GM08714 (cell line): Measurements from ENCODE around the gene SPP2.

ENCODE experiments used
- H3K4me3 ChIP-seq: fragments of 200-500 bp; sonication (Bioruptor generic); 2 replicates; pipeline ENCODE4 v1.5.1; 2014; ENCODE audit warnings: mild to moderate bottlenecking, low read length, inconsistent platforms
- ZNF274 ChIP-seq: IDR thresholded peaks from 2 replicates; pipeline ENCODE4 v1.6.1; 2012; ENCODE audit warnings: mild to moderate bottlenecking, low read depth, low read length

Gene SPP2, protein sequence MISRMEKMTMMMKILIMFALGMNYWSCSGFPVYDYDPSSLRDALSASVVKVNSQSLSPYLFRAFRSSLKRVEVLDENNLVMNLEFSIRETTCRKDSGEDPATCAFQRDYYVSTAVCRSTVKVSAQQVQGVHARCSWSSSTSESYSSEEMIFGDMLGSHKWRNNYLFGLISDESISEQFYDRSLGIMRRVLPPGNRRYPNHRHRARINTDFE

GRCh38 chr2:234050455-234051135, at the start of gene SPP2:
SPP2 (plus strand) TSS chr2:234050702; CDS start chr2:234050787, 85 bp downstream.
- no peak for TF ChIP-seq ZNF274
- no peak within 1 kb of the TSS for H3K4me3 ChIP-seq

GRCh38 chr2:234001380-234002160, 48.9 kb upstream of the SPP2 start:
- TF ChIP-seq ZNF274, result no peak
- no peak overlapping the region for H3K4me3 ChIP-seq

DNA sequence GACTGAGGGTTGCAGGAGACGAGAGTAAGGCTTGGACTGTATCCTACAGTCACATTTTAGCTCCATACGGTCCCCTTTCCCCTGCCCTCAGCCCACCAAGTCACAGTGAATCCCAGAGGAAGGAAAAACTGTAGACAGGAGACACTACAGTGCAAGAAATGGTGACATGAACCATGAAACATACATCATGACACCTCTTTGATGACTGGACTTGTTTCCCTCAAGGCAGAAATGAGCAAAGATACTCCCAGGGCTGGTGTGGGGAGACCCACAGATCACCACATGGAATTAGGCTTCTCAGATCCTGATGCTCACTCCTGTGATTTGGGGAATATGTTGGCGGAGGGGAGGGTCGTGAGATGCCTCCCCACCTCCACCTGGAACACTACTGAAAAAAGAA, 48.2 kb upstream of the SPP2 start:
- no peak for TF ChIP-seq ZNF274
- H3K4me3 ChIP-seq, result no peak overlapping the region

DNA sequence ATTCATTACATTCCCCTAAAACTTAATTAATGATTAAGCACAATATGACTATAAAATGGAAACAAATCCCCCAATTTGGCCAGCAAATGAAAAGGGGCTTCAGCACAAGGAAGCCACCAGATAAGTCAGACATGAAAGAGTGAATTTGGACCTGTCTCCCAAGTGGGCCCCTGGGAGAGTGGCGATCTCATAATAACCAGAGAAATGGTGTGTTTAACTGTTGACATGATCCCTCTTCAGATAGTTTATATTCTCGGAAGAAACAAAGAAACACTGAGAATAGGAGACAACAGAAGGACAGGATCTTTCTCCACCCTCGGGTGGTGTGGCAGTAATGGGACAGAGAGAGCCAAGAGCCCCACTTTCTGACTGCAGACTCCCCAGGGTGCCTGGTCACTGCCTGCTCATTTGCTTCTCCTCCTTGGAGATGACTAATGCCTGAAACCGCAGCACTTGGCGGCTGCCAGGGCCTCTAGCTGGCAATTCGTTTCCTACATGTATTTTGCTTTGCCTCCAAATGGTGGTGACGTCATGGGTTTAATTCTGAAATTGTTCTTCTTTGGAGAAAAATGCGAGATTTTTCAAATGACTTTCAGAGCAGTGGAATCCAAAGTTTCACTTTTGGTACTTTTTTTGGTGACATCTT, 46.4 kb upstream of the SPP2 start:
- no peak overlapping the region for H3K4me3 ChIP-seq
- no peak for TF ChIP-seq ZNF274

DNA sequence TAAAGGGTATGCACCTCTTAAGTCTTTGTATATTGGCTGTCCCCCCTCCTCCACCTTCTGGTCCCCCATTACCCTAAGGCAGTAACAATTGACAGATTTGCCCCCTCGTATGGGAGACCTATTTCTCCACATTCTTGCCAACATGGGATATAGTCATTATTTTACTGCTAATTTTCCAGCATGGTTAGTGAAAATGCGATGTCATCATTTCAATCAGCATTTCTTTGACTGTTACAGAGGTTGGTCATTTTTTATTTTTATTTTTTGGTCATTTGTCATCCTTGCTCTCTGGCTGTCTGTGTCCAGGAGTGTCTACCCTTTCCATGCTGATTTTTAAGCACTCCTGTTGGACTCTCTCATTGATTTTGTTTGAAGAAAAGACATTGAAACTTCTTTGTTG, 45.4 kb upstream of the SPP2 start:
- no peak overlapping the region for H3K4me3 ChIP-seq
- no peak for TF ChIP-seq ZNF274

DNA sequence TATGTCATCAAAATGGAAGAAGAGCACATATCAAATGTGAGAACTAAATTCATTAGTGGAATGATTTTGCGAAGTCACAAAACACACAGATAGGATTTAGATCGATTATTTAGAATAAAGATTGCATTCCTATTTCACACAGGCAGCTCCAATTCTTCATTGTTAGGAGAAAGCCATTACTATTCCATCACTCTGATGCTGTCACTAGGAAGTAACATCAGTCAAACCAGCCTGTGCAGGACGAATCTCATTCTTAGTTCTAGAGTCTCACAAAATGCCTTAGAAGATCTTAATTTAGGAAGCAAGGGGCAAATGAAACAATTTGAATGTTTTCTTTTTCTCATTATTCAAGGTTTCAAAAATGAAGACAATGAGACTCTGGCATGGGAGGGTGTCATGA, 44.0 kb upstream of the SPP2 start:
- TF ChIP-seq ZNF274, result no peak
- no peak overlapping the region for H3K4me3 ChIP-seq

DNA sequence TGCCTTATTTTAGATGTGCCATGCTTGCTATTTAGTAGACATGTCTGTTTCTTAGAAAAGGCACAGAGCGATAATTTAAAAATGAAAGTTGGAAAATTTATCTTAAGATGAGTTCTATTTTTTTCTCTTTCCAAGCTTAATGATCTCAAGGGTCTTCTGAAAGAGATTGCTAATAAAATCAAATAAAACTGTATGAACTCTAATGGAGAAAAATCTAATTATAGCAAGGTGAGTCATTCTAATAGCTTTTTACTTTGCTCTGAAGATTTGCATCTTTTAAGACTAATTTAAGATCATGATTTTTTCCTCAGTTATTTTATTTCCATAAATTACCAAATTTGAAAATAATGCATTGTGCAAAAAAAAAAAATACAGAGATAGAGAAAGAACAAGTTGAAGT, 36.1 kb upstream of the SPP2 start:
- no peak overlapping the region for H3K4me3 ChIP-seq
- TF ChIP-seq ZNF274, result no peak

DNA sequence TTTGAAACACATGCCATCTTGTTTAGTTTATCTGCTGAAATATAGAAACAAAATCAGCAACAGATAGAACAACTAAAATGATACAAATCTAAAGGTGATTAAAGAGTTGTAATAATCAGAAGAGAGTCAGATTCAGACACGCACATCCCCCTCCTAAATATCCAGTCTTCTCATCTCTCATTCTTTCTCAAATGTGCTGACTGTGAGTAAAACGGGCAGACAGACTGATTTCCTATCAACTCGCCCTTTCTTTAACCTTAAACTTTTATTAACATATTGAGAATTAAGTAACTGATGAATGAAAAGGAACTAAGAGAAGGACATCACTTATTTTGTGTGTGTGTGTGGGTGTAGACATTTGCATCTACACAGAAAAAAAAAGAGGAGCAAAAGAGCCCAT, 34.6 kb upstream of the SPP2 start:
- TF ChIP-seq ZNF274, result no peak

DNA sequence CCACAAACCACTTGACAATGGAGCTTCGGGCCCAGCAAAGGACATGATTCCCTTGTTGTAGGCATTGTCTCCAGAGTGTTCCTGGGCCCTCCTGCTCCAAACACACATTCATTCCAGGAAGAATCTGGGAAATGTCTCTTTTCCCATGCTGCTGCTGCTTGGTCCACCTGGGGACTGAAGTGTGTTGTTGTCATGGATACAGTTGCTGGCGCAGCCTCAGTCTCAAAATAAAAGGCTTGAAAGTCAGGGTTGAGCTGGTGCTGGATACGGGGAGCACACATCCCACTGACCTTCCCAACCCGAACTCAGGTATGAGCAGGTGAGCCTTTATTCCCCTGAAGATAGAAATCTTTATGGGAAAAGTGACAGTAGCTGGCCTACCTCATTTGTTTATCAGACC, 30.6 kb upstream of the SPP2 start:
- H3K4me3 ChIP-seq, result no peak overlapping the region
- TF ChIP-seq ZNF274, result no peak

More for the DNA sequence above, 34.6 kb upstream of the SPP2 start:
- no peak overlapping the region for H3K4me3 ChIP-seq

GRCh38 chr2:234020332-234020731, 30.2 kb upstream of the SPP2 start:
- no peak overlapping the region for H3K4me3 ChIP-seq
- no peak for TF ChIP-seq ZNF274

GRCh38 chr2:234022424-234022823, 28.1 kb upstream of the SPP2 start:
- no peak for TF ChIP-seq ZNF274
- no peak overlapping the region for H3K4me3 ChIP-seq

DNA sequence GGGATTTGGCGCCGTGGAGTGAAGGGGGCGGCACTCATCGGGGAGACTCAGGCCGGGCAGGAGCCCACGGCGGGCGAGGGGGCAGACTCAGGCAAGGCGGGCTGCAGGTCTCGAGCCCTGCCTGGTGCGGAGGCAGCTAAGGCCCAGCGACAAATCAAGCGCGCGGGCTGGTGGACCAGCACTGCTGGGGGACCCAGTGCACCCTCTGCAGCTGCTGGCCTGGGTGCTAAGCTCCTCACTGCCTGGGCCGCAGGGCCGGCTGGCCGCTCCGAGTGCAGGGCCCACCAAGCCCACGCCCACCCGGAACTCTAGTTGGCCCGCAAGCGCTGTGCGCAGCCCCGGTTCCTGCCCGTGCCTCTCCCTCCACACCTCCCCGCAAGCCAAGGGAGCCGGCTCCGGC, 26.2 kb upstream of the SPP2 start:
- TF ChIP-seq ZNF274, result no peak
- no peak overlapping the region for H3K4me3 ChIP-seq

GRCh38 chr2:234025466-234025865, 25.0 kb upstream of the SPP2 start:
- H3K4me3 ChIP-seq, result no peak overlapping the region
- TF ChIP-seq ZNF274, result no peak

DNA sequence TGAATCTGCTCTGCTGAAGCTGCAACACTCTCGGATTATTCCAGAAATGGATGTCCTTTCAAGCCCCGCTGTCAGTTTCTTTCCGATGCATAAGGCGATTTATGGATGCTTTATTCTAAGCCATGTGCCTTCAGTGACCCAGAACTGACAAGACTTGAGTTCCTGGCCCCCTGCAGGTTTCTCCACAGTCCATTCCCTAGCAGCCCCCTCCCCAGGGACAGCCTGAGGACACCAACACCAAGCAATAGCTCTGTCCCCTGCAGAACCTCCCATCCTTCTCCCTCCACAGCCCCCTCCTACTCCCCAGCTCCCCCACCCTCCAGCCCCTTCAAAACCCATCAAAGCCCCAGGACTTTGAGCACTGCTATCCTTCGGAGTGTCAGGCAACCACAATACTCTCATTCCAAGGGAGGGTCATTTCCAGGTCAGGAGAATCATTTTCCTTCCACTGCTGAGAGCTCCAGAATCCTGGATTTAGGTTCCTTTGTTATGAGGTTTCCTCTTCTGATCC, 24.6 kb upstream of the SPP2 start:
- no peak for TF ChIP-seq ZNF274
- H3K4me3 ChIP-seq, result no peak overlapping the region
